Fibroblast of skin of abdomen (primary cell): ENCODE data around the gene OR1S1. TPM values are rescaled to one million over a fixed set of nuclear protein-coding genes. Genes with fewer than 3 reads are reported as not detected.
"Not testable (repeated sequence)": the region's sequence is repeated elsewhere in the genome, so short reads cannot be mapped to it uniquely, and the experiment has no call there.

ENCODE experiments used
- DNase-seq: peaks from one replicate; pipeline ENCODE4 v3.0.0-alpha.2; 2013
- polyA plus RNA-seq, 2 experiments: library from polyadenylated mRNA; unstranded; fragments of 120-200 nt; gene quantifications; one replicate each; pipeline ENCODE4 v1.2.1, GENCODE V29; 2013; ENCODE audit not compliant: insufficient read length in 2 of 2

Gene OR1S1
- not detected for polyA plus RNA-seq (2013, experiment 1 of 2; ENCODE audit: insufficient read length)
- not detected for polyA plus RNA-seq (2013, experiment 2 of 2; ENCODE audit: insufficient read length)

DNA sequence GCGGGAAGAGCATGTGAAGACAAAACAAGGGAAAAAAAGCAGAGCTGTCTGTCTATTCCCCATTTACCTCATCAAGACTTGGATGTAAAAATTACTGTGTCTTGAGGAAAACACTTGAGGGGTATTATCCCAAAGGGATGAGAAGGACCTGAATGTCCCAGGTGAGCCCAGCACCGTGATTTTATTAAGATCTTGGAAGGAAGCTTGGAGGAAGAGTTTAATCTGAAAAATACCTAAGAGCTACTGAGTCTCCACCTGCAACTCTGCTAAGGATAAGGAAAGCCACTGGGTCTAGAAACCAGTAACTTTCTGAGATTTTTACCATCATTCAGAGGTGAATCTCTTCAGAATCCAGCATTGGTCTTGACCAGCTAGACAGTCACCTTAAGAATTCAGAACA lies at the start of gene OR1S1:
TSS of gene OR1S1 (plus strand) at position 301 of the 400 bp plus-strand sequence.
- DNase-seq = not testable (repeated sequence)

DNA sequence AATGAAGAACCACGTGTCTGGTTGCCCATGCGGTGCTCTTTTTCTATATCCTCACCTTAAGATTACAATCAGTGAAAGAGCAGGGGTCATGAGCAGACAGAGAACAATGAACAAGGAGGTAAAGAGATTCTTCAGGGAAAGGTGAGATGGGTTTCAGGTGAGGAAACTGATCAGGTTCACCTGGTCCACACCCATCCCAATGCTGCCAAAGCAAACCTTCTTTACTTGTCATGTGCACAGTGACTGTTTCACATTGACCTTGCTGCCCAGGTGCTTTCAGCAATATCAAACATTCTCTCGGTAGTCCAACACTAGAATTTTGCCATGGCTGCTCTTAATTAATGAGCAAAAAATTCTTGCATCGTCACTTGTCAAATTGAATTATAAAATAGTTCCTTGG lies 48.1 kb upstream of the OR1S1 start:
- no peak for DNase-seq

DNA sequence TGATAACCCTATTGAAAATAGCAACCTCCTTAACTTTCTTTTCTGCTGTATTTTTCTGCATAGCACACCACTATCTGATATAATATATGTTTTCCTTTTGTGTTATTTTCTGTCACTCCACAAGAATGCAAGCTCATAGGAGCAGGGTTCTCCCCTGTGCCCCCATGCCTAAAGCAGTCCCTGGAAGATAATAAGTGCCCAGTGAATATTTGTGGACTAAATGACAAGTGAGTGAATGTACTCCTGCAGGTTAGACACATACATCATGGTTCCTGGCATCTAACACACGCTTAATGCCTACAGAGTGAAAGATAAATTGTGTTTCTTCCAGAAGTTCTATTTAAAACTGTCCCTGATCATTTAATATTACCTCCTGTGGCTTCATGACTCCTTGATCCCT lies 47.5 kb upstream of the OR1S1 start:
- no peak for DNase-seq

GRCh38 chr11:58165504-58166106 lies 46.9 kb upstream of the OR1S1 start:
- DNase-seq = no peak

- no peak for DNase-seq
Measured at GRCh38 chr11:58177409-58178054, 35.0 kb upstream of the OR1S1 start.

DNA sequence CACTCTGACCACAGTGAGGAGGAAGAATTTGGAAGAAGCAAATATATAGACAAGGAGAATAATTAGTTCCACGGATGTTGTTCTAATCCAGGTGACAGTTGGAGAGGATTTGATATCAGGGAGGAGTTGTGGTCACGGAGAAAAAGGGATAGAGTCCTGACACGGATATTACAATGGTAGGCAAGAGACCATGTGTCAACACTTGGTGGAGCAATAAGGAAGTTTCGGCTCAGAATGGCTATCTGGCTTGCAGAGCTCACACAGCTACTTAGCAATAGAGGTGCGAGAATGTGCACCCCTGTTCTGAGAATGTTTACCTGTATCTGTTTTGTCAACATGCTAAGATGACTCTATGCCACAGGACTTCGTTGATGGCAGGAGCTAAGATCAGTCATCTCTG lies 34.1 kb upstream of the OR1S1 start:
- DNase-seq = no peak

GRCh38 chr11:58179648-58180047 lies 32.9 kb upstream of the OR1S1 start:
- no peak for DNase-seq

DNA sequence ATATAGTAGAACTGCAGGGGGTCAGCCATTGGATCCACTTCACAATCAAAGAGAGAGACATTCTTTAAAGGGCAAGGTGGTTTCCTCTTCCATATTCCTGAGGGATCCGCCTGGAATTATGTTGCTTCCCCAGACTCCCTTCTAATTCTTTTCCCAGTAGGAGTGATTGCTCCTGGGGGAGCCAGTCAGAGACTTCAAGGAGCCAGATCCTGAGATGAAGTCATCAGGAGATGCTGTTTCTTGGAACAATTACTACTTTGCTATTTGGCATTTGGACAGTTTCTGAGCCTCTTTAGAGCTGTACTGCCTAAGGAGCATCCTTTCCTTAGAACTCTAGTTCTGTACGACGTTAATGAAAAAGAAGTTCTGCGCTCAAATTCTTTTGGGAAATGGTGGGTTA lies 25.6 kb upstream of the OR1S1 start:
- DNase-seq = no peak

DNA sequence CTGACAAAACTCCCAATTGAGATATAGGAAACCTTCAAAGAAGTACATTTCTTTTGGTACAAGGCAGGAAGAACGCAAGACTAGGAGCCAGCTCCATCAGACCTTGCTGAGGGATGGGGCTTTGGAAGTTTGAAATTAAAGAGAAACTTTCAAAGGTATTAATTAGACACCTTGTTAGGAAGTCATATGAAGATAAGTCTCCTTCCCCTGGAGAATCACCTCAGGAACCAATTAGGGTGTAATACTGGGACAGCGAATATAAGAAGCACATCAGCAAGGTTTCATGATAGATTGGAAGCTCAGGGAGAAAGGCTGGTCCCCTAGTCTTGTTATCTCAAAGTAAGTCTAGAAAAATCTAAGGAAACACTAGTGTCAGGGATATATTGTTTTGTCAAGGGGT lies 23.8 kb upstream of the OR1S1 start, which contains the start of gene OR9Q2:
TSS of gene OR9Q2 (plus strand) at position 301 of the 400 bp plus-strand sequence. CDS start 1,421 bp downstream, outside the sequence.
- no peak for DNase-seq

DNA sequence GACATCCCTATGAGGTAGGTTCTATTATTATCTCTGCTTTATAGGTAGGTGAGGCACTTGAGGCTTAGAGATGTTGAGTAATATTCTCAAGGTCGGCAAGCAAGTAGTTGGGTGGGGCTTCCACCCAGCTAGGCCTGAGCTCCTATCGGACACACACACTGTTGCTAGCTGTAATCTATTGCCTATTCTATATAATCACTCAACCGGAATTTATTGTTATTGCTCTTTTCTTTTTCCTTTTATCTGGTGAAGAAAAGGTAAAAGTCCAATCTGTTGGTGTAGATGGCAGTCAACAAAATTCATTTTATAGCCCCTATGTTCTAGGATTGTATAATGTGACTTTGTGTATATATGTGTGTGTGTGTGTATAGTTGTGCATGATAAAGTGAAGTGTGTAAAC lies 20.3 kb upstream of the OR1S1 start:
- DNase-seq = no peak

DNA sequence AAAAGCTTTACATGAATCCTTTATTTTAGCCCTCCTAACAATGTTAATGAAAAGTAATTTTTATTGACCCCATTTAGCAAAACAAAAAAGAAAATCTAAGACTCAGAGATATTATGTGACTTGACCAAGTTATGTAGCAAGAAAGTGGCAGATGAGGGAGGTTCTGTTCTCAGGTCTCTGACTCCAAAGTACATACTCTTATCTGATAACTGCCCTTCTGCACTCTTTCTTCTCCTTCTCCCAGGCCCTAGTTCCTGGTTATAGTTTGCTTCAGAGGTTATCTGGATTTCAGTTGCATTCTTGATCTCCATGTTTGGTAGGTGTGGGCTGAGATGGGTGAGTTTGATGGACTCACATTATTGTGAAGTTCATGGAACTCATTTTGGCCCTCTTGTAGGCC lies 19.1 kb upstream of the OR1S1 start:
- no peak for DNase-seq

GRCh38 chr11:58195939-58196338 lies 16.6 kb upstream of the OR1S1 start:
- no peak for DNase-seq

- DNase-seq = no peak
Measured at GRCh38 chr11:58199271-58199670, 13.2 kb upstream of the OR1S1 start.

- DNase-seq = no peak
Measured at GRCh38 chr11:58204042-58204441, 8.5 kb upstream of the OR1S1 start, which contains the start of gene OR1S2. OR1S2 (minus strand) TSS chr11:58204142; CDS start chr11:58204142, 0 bp downstream.

- no peak for DNase-seq
Measured at GRCh38 chr11:58216476-58216875, 4.0 kb downstream of the OR1S1 start.

DNA sequence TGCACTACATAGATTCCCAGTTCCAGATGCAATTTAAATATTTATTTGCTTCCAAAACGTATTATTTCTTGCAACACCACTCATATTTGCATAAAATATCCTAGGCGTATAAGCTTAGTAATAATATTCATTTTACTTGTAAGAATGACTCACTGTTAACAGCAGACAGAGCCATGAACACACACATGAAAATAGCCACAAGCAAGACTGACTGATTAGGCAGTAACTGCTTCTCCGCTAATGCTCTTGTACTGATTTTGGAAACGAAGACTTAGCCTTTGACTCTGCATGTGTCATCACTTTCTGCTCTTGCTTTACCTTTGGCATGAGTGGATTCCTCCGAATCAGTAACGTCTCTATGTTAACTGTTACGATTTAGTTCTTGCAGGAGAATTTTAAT lies 10.2 kb downstream of the OR1S1 start:
- DNase-seq = no peak

GRCh38 chr11:58227956-58228615 lies 15.6 kb downstream of the OR1S1 start:
- DNase-seq = no peak

- no peak for DNase-seq
Measured at GRCh38 chr11:58243954-58244353, 31.4 kb downstream of the OR1S1 start.

DNA sequence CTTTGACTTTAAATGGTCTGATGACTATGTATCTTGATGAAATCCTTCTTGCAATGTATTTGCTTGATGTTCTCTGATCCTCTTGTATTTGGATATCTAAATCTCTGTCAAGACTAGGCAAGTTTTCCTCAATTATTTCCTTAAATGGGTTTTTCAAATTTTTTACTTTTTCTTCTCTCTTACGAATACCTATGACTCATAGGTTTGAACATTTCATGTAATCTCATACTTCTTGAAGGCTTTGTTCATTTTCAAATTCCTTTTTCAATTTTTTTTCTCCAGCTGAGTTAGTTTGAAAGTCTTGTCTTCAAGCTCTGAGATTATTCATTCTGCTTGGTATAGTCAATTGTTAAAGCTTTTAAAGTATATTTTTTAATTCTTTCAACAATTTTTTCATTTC lies 42.4 kb downstream of the OR1S1 start:
- DNase-seq = no peak

GRCh38 chr11:58259983-58260382 lies 47.5 kb downstream of the OR1S1 start:
- DNase-seq = no peak
